ENCODE measurements around the gene MELTF. TPM values are rescaled to one million over a fixed set of nuclear protein-coding genes. Genes with fewer than 3 reads are reported as not detected.

Gene MELTF
- total RNA-seq, 1 donor from 2014 or later, result 3.9 TPM

DNA sequence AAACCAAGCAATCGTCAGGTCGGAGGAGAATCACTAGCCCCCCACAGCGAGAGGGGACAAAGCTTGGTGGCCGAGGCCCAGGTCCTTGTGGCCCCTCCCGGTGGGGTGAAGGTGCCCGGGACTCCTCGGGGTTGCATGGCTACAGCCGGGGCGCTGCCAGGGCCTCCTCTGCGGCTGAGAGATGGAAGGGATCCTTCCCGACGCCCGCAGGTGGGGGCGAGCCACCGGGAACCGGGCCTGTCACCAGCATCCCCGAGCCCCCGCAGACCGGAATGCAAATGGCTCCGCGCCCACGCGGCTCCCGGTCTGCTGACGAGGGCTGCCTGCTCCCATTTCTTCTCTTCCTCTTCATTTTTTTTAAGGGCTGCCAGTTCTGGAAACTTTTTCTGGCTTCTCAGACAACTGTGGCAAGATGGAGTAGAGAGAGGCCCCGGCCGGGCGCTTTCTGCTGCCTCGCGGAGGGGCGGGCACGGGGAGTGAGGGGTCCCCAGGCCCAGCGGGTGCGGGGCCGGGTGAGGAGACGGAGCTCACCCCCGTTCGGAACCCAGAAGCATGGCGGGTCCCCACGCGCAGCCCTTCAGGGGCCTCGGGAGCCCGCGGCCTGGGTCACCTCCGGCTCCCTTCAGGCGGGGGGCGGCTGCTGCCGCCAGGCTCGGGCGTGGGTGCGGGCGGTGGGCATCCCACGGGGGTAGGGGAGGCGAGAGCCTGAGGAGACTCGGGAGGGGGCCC, 27.5 kb downstream of the MELTF start:
- DNase-seq (ENCODE audit: low spot score), result no peak
- Mint-ChIP-seq H3K27me3 (ENCODE audit: insufficient read depth) (peaks cover 4% of the 10 kb centered on the region), H3K27ac (peak overlapping the region; percentile 95), H3K9me3 (no peaks in the 10 kb centered on the region), H3K4me1 (ENCODE audit: low read depth) (peaks cover 10% of the 10 kb centered on the region), H3K36me3 (ENCODE audit: low read depth) (no peaks in the 10 kb centered on the region), H3K4me3 (peak overlapping the region; percentile 83)
- intact Hi-C loops (cut with micrococcal nuclease), result loop anchor here (1.0 to 10.0 kb wide), 3 partner anchors 185 to 552 kb away; no protein-coding TSS in a partner anchor

DNA sequence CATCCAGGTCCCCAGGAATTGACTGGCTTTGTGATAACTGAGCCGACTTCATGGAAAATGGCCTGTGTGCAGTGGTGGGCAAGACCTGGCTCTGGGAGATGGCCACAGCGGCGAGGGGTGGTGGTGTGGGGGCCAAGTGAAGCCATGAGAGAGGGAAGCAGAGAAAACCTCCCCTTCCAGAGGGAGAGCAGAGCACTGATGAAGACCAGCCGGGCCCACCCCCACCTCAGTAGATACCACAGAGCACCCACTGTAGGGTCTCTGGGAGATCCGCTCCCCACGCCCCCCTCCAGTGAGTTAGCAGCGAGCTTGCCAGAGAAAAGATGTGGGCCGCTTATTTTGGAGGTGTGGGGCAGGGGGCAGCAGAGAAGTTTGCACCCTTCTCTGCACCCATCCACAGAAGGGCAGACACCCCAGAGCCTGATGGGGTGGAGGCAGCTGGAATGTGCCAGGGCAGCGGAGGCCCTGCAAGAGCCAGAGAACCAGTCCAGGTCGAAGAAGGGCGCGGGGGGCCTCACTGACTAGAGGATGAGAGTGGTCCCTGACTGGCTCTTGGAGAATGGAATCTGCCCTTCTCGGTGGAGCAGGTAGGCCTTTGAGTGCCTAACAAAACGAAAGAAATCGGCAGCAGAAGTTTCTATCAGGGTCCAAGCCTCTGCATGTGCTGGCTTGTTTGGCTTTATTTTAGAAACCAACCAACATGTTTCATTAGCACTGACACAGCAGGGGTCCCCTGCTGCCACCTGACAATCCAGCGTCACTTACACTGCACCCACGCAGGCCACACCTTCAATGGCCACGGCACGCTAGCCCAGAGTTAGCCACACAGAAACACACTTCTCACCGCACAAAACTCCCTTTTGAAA, 28.3 kb downstream of the MELTF start:
- H3K27me3 Mint-ChIP-seq (ENCODE audit: insufficient read depth), result peaks cover 4% of the 10 kb centered on the region
- no peaks in the 10 kb centered on the region for H3K36me3 Mint-ChIP-seq (ENCODE audit: low read depth)
- peaks cover 10% of the 10 kb centered on the region for H3K4me1 Mint-ChIP-seq (ENCODE audit: low read depth)
- H3K27ac Mint-ChIP-seq, result peak overlapping the region; percentile 95
- intact Hi-C loops (cut with micrococcal nuclease), result loop anchor here (10.0 kb wide), 1 partner anchor 503 kb away; no protein-coding TSS in a partner anchor
- peak overlapping the region; percentile 83 for H3K4me3 Mint-ChIP-seq
- no peak for DNase-seq (ENCODE audit: low spot score)
- H3K9me3 Mint-ChIP-seq, result no peaks in the 10 kb centered on the region

DNA sequence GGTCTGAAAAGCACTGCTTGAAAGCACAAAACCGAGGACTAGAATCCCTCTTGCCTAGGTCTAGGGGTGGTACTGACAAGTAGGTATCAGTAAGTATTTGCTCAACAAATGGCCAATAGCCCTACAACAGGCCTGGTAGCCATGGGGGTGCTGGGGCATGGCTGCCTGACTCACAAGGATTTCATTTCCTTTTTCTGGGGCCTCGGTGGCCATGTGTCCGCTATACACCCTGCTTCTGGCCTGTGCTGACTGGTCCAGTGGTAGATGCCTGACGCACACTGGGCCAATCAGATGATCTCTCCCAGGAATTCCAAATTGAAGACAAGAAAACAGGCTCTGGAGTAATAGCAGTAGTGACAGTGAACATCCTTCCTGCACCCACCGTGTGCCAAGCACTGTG, 29.4 kb downstream of the MELTF start:
- Mint-ChIP-seq H3K4me3 (no peak overlapping the region), H3K27me3 (ENCODE audit: insufficient read depth) (no peaks in the 10 kb centered on the region), H3K4me1 (ENCODE audit: low read depth) (peaks cover 10% of the 10 kb centered on the region), H3K27ac (no peak overlapping the region), H3K9me3 (no peaks in the 10 kb centered on the region), H3K36me3 (ENCODE audit: low read depth) (no peaks in the 10 kb centered on the region)
- DNase-seq (ENCODE audit: low spot score), result no peak
- intact Hi-C loops (cut with micrococcal nuclease), result loop anchor here (10.0 kb wide), 1 partner anchor 505 kb away; no protein-coding TSS in a partner anchor

DNA sequence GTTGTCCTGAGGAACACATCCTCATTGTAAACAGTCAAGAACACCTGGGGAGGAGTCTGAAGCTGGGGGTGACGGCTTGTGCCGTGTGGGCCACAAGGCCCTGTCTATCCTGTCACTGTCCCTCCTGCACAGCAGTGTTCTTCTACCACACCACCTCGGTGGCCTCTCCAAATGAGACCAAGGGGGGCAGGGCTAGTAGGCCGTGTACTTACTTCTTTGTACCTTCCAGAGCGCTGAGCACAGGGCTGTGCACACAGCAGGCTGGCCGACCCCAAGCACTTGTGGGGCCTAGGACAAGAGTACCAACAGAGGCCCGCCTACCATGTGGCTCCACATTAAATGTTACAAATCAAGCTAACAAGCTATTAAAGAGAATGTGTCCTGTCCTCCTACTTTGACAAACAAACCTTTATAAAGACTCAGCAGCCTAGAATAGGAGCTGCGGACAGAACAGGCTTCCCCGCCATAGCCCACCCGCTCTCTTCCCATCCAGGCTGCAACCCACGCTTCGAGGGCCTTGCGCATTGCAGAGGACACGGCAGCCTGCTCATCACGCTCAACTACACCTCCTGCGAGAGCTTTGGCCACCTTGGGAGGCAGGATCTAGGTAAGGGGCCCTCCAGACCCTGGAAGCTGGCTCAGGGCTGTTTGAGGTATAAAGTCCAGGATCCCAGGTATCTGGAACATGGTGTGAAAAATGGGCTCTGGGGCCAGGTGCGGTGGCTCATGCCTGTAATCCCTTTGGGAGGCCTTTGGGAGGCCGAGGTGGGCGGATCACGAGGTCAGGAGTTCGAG, 30.5 kb downstream of the MELTF start:
- Mint-ChIP-seq H3K4me3 (no peak overlapping the region), H3K9me3 (no peaks in the 10 kb centered on the region), H3K36me3 (ENCODE audit: low read depth) (no peaks in the 10 kb centered on the region), H3K4me1 (ENCODE audit: low read depth) (peaks cover 5% of the 10 kb centered on the region), H3K27ac (no peak overlapping the region), H3K27me3 (ENCODE audit: insufficient read depth) (no peaks in the 10 kb centered on the region)
- DNase-seq (ENCODE audit: low spot score), result no peak
- intact Hi-C loops (cut with micrococcal nuclease), result no loop called here

DNA sequence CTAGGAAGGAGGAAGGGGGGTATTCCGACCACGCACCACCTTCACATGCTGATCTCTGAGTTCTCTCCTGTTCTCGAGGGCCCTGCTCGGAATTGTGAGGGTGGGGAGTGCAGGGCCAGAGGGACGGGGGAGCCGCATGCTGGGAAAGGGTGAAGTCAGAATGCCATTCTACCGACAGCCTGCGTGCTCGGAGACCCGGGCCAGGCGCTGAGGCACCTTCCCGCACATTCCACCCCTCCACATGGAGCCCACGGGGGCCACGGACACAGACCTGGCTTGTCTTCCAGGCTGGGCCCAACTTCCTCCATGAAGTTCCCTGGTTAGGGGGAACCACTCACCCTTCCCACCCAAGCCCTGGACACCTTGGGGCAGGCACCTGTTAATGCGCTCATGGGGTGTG, 32.3 kb downstream of the MELTF start:
- H3K27me3 Mint-ChIP-seq (ENCODE audit: insufficient read depth), result no peaks in the 10 kb centered on the region
- DNase-seq (ENCODE audit: low spot score), result no peak
- intact Hi-C loops (cut with micrococcal nuclease), result no loop called here
- no peaks in the 10 kb centered on the region for H3K36me3 Mint-ChIP-seq (ENCODE audit: low read depth)
- H3K9me3 Mint-ChIP-seq, result no peaks in the 10 kb centered on the region
- H3K27ac Mint-ChIP-seq, result no peak overlapping the region
- H3K4me3 Mint-ChIP-seq, result no peak overlapping the region
- no peaks in the 10 kb centered on the region for H3K4me1 Mint-ChIP-seq (ENCODE audit: low read depth)

DNA sequence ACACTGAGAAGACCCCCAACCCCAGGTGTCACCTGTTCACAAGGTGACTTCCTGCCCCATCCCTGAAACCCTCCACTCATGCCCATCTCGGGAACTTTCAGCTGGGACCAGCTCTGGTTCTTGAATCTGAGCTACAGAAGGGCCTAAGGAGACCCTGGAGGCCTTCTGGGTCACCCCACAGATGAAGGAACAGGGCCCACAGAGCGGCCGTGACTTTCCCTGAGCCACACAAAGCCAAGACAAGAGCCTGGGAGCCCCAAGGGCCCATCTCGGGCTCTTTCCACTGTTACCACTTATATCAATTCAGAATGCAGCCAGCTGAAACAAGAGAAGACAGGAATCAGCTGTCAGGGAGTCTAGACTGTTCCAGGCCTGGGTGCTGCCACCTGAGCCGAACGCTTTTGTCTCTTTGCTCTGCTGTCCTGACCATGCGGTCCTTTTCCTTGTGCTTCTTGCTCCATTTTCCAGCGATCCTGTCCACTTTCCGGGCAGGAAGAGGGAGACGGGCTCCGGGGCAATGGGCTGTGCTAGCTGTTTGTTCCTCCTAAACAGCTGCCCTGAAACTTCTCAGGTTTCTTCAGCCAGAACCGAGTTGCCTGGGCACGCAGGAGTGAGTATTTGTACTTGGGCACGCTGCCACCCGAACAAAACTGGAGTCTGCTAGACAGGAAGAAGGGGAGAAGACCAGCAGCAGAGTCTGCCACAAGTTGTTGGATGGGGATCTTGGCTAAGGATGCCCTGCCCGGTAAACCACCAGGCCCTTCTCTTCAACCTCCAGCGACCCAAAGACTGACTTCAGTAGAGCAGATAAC, 33.0 kb downstream of the MELTF start:
- Mint-ChIP-seq H3K36me3 (ENCODE audit: low read depth) (no peaks in the 10 kb centered on the region), H3K27me3 (ENCODE audit: insufficient read depth) (no peaks in the 10 kb centered on the region), H3K9me3 (no peaks in the 10 kb centered on the region), H3K27ac (no peak overlapping the region), H3K4me1 (ENCODE audit: low read depth) (no peaks in the 10 kb centered on the region), H3K4me3 (no peak overlapping the region)
- intact Hi-C loops (cut with micrococcal nuclease), result no loop called here
- DNase-seq (ENCODE audit: low spot score), result no peak

DNA sequence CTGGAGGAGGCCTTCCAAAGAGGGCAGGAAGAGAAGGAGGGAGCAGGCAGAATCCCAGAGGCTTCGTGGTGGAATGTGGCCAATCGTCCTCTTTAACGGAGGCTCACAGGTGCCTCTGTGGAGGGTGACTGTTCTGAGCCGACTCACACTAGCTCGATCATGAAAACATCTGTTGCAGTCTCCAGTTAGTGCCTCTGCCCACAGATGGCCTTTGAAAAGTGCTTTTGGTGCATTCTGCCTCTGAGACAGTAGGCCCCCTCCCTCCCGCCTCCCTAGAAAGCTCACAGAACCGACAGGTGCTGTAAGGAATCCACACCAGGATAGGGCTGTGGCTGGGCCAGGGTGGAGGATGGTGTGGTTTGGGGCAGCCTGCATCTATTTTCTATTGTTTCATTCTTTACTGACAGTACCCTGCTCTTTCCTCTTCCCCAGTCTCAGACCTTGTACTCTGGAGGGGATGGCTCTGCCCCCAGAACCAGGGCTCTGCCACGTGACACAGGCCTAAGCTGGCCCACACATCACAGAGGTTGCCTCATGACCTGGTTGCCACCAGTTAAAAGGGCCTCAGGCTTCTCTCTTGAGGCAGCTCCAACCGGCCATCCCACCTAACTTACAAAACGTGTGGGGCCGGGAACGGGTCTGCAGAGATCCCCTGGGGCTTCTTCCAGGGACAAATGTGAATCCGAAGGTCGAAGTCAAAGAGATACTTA, 33.8 kb downstream of the MELTF start:
- Mint-ChIP-seq H3K27me3 (ENCODE audit: insufficient read depth) (no peaks in the 10 kb centered on the region), H3K27ac (no peak overlapping the region)

DNA sequence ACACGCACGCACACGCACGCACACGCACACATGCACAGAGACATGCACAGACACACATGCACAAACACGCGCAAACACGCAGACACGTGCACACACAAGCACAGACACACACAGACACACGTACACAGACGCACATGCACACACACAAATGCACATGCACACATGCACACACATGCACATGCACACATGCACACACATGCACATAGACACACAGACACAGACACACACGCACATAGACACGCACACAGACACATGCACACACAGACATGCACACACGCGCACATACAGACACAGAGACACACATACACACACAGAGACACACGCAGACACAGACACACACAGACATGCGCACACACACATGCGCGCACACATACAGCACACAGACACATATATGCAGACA, 34.6 kb downstream of the MELTF start:
- DNase-seq (ENCODE audit: low spot score), result no peak
- no peaks in the 10 kb centered on the region for H3K27me3 Mint-ChIP-seq (ENCODE audit: insufficient read depth)
- no peak overlapping the region for H3K4me3 Mint-ChIP-seq
- no peak overlapping the region for H3K27ac Mint-ChIP-seq
- intact Hi-C loops (cut with micrococcal nuclease), result no loop called here
- no peaks in the 10 kb centered on the region for H3K36me3 Mint-ChIP-seq (ENCODE audit: low read depth)
- H3K4me1 Mint-ChIP-seq (ENCODE audit: low read depth), result no peaks in the 10 kb centered on the region
- no peaks in the 10 kb centered on the region for H3K9me3 Mint-ChIP-seq

More for the DNA sequence above, 33.8 kb downstream of the MELTF start:
- intact Hi-C loops (cut with micrococcal nuclease), result no loop called here
- Mint-ChIP-seq H3K36me3 (ENCODE audit: low read depth) (no peaks in the 10 kb centered on the region), H3K9me3 (no peaks in the 10 kb centered on the region), H3K4me3 (no peak overlapping the region), H3K4me1 (ENCODE audit: low read depth) (no peaks in the 10 kb centered on the region)
- DNase-seq (ENCODE audit: low spot score), result no peak

DNA sequence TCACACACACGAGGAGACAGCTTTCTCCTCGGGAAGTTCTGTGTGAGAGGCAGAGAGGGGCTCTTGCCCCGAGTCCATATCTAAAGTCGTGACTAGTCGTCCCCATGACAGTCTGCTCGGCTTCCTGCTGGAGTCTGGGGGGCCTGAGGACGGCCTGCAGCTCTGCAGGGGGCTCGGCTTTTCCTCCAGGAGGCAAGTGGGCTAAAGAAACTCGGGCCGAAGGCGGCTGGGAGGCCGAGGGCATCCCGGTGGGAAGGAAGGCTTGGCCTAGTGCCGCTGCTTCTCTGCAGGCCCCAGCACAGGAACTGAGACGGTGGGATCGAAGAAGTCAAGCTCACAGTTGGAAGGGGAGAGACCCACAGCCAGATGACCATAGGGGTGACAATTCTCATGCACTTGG, 35.6 kb downstream of the MELTF start:
- no peaks in the 10 kb centered on the region for H3K4me1 Mint-ChIP-seq (ENCODE audit: low read depth)
- no peaks in the 10 kb centered on the region for H3K36me3 Mint-ChIP-seq (ENCODE audit: low read depth)
- no peak overlapping the region for H3K4me3 Mint-ChIP-seq
- no peaks in the 10 kb centered on the region for H3K9me3 Mint-ChIP-seq
- intact Hi-C loops (cut with micrococcal nuclease), result no loop called here
- DNase-seq (ENCODE audit: low spot score), result no peak
- H3K27ac Mint-ChIP-seq, result no peak overlapping the region
- no peaks in the 10 kb centered on the region for H3K27me3 Mint-ChIP-seq (ENCODE audit: insufficient read depth)

DNA sequence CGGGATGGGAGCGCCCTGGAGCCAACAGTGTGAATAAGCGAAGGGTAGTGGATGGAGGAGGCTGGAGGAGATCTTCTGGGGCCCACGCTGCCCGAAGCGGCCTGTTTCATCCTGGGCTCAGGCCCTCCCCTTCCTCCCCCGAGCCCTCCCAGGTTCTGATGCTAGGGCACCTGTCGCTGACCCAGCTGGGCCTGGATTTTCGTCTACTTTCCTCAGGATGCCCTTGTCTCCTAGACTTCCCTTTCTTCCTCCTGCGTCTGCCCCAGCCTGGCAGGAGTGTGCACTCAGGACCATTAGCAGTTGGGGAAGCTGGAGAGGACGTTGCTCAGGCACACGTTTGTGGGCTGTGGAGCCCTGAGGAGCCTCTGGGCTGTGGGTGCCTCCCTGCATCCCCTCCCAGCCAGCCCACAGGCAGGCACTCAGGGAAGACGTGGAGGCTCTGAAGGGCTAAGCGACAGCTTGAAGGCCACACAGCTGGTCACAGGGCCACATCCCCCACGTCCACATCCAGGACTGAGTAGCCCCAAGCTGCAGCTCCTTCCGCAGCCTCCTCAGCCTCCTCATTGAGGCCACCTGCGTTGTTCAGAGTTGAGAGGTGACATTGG, 37.1 kb downstream of the MELTF start:
- Mint-ChIP-seq H3K27me3 (ENCODE audit: insufficient read depth) (no peaks in the 10 kb centered on the region), H3K4me3 (no peak overlapping the region), H3K27ac (no peak overlapping the region), H3K4me1 (ENCODE audit: low read depth) (no peaks in the 10 kb centered on the region), H3K36me3 (ENCODE audit: low read depth) (no peaks in the 10 kb centered on the region), H3K9me3 (no peaks in the 10 kb centered on the region)
- DNase-seq (ENCODE audit: low spot score), result no peak
- intact Hi-C loops (cut with micrococcal nuclease), result no loop called here

DNA sequence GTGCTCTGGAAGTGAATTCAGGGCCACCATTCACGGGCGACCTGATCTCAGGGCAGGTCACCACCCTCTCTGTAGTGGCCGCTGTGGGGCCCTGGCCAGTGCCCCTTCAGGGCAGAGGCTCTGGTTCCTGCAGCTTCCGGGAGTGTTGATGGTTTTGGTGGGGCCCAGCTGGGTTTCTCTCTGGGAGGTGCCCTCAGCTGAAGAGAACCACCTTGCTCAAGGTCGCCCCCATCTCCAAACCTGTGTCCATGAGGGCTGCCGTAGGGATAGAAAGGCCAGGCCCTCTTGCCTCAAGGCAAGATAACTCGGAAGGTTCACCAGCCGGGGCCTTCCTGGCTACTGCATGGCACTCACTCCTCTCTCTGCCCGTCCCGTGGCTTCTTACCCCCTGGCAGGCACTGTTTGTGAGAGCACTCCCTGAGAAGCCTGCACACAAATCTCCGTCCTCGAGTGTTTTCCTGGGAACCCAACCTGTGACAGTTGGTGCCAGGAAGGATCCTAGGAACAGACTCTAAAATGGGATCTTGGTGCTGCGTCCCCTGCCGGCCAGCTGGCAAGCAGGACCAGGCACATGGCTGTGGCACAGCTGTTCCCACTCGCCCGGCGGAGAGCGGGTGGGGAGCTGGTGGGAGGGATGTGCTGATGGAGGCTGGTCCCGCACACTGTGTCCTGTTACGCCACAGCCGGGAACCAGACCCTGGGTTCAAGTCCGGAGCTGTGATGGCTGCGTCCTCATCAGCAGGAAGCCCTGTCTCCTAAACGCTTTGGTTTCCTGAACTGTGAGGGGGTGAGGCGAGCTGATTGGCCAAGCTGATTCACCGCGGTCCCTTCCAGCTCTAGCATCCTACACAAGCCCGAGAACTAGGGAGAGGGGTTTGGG, 37.8 kb downstream of the MELTF start:
- Mint-ChIP-seq H3K27ac (no peak overlapping the region), H3K4me3 (no peak overlapping the region), H3K36me3 (ENCODE audit: low read depth) (no peaks in the 10 kb centered on the region), H3K9me3 (no peaks in the 10 kb centered on the region), H3K27me3 (ENCODE audit: insufficient read depth) (no peaks in the 10 kb centered on the region), H3K4me1 (ENCODE audit: low read depth) (no peaks in the 10 kb centered on the region)
- intact Hi-C loops (cut with micrococcal nuclease), result no loop called here
- no peak for DNase-seq (ENCODE audit: low spot score)
